Retinal pigment epithelial cell (primary cell): ENCODE results near the gene PHYH.

Experiments
- DNase-seq: peaks from one replicate; pipeline ENCODE4 v3.0.0-alpha.2; 2010; ENCODE audit warnings: low read depth
- H3K4me3 ChIP-seq: 2 replicates; pipeline ENCODE4 v1.5.1; 2011; ENCODE audit warnings: mild to moderate bottlenecking, low read length, control low read depth, moderate library complexity
- TF ChIP-seq, protein P1 (sequence below): conservative IDR thresholded peaks from 2 replicates; pipeline ENCODE4 v1.5.1; 2011; ENCODE audit warnings: low read depth, low read length, control low read depth, inconsistent platforms

Gene PHYH

DNA sequence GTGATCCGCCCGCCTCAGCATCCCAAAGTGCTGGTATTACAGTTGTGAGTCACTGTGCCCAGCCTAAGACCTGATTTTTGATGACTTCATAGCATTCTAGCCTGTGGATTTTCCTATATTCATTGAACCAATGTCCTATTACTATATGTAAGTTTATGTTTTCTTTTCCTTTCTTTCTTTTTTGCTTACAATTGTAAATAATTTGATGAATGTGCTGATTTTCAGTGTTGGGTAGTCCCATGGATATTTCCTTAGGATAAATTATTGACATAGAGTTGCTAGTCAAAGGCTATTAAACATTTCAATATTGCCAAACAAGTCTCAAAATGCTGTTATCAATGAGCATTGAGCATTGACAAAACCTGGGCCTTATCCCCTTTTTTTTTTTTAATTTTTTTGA lies 9.9 kb upstream of the PHYH start:
- no peak for DNase-seq
- TF ChIP-seq, protein P1, sequence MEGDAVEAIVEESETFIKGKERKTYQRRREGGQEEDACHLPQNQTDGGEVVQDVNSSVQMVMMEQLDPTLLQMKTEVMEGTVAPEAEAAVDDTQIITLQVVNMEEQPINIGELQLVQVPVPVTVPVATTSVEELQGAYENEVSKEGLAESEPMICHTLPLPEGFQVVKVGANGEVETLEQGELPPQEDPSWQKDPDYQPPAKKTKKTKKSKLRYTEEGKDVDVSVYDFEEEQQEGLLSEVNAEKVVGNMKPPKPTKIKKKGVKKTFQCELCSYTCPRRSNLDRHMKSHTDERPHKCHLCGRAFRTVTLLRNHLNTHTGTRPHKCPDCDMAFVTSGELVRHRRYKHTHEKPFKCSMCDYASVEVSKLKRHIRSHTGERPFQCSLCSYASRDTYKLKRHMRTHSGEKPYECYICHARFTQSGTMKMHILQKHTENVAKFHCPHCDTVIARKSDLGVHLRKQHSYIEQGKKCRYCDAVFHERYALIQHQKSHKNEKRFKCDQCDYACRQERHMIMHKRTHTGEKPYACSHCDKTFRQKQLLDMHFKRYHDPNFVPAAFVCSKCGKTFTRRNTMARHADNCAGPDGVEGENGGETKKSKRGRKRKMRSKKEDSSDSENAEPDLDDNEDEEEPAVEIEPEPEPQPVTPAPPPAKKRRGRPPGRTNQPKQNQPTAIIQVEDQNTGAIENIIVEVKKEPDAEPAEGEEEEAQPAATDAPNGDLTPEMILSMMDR, result no peak
- H3K4me3 ChIP-seq, result no peak overlapping the region

DNA sequence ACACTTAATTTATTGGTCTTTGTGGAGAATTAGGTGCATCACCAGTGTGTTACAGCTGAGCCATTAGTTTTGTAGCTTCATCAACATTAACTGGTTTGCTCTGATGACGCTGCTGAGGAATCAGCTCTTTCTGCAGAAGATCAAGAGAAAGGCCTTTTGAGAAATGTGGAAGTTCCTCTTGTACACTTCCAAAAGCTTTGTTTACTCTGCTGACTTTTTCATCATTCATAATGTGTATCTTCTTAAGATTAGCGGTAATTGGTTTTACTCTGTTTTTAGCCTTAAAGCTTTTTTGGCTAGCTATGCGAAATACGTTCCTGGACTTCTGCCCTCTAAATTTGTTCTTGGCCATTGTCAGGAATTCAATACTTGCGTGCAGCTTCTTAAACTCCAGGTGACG lies 8.2 kb upstream of the PHYH start:
- TF ChIP-seq, protein P1, result no peak
- H3K4me3 ChIP-seq, result no peak overlapping the region
- no peak for DNase-seq

DNA sequence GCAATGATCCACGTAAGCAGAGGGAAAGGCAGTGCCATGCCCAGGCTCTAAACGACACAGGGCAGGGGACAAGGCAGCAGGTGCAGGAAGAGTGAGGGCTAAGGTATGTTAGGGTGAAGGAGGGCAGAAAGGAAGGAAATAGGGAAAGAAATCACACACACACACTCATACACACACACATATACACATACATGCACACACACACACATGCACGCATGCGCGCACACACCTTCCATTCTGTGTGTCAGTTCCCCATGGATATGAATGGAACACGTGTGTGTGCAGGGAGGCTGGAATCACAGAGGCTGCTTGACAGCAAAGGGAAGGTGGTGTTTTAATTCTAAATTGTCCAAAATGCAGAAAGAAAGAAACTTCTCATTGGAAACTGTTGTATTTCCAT lies 6.2 kb upstream of the PHYH start:
- no peak overlapping the region for H3K4me3 ChIP-seq
- no peak for DNase-seq
- TF ChIP-seq, protein P1, result no peak

DNA sequence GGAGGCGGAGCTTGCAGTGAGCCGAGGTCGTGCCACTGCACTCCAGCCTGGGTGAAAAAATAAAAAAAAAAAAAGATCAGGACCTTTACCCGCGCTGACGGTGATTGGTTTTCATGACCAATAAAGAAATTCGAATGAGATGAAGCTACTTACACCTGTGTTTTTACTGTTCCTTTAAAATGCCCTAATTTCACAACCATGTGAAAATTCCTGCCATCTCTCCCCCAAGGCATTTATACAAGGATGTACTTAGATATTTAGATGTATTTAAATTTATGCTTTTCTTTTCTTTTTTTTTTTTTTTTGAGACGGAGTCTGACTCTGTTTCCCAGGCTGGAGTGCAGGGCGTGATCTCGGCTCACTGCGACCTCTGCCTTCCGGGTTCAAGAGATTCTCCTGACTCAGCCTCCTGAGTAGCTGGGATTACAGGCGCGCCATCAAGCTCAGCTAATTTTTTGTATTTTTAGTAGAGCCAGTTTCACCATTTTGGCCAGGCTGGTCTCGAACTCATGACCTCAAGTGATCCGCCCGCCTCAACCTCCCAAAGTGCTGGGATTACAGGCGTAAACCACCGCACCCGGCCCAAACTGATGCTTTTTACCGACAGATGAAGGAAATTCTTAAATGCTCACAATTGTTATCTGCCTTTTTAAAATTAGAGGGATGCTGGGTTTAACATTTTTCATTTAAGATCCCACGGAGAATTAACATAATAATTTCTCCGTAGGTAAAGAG lies 3.1 kb upstream of the PHYH start:
- TF ChIP-seq, protein P1, result no peak
- no peak for DNase-seq
- no peak overlapping the region for H3K4me3 ChIP-seq

DNA sequence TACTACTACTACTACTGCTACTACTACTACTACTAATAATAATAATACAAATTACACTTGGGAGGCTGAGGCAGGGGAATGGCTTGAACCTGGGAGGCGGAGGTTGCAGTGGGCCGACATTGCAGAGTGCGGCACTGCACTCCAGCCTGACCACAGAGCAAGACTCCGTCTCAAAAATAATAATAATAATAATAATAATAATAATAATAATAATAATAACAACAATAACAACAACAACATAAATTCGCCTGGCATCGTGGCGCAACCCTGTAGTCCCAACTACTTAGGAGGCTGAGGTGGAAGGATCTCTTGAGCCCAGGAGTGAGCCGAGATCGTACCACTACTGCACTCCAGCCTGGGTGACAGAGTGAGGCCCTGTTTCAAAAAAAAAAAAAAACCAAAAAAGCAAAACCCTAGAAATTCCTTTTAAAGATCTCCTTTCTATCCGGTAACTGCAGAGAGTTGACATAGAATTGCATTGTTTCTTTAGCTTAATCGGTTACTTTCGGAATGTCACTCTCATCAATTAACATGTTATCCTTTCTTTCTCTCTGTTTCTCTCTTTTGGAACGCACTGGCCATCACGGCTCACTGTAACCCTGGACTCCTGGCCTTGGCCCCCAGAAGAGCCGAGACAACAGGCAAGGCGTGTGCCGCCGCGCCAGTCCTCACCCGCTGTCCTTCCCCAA lies 972 bp downstream of the PHYH start:
- no peak for DNase-seq
- TF ChIP-seq, protein P1, result no peak
- H3K4me3 ChIP-seq, result peak overlapping the region; percentile 58

DNA sequence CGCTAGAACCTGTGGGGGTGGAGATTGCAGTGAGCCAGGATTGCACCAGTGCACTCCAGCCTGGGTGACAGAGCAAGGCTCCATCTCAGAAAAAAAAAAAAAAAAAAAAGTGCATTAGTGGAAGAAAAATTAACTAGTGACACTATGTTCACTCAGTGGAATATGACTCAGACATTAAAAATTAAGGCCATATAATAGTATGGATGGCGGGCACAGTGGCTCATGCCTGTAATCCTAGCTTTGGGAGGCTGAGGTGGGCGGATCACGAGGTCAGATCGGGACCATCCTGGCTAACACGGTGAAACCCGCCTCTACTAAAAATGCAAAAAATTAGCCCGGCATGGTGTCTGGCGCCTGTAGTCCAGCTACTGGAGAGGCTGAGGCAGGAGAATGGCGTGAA lies 3.4 kb downstream of the PHYH start:
- DNase-seq, result no peak
- TF ChIP-seq, protein P1, result no peak
- no peak overlapping the region for H3K4me3 ChIP-seq

DNA sequence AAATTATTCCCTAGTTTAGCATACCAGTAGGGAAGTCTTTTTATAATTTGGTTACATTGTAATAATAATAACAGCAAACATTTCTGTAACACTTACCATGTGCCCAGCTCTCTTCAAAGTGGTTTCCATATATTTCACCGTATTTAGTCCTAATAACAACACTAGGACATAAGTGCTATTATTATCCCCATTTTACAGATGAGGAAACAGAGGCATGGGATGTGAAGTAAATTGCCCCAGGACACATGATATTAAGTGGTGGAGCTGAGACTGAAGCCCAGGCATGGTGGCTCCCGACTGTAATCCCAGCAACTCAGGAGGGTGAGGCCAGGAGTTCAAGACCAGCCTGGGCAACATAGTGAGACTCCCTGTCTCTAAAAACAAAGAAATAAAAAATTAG lies 5.1 kb downstream of the PHYH start:
- H3K4me3 ChIP-seq, result no peak overlapping the region
- TF ChIP-seq, protein P1, result no peak
- DNase-seq, result no peak
